Measurements from ENCODE around the gene CLEC4C. TPM values are rescaled to one million over a fixed set of nuclear protein-coding genes. Genes with fewer than 3 reads are reported as not detected.

Gene CLEC4C
- total RNA-seq, 2 experiments from 2014 or later: not detected

Other genes with a start within 250 kb of the CLEC4C start
- gene CD163, start 243.6 kb downstream of the CLEC4C start, total RNA-seq: not detected
- gene APOBEC1, start 81.5 kb downstream of the CLEC4C start, total RNA-seq: not detected
- not detected for gene GDF3, start 51.6 kb downstream of the CLEC4C start, total RNA-seq
- gene DPPA3, start 35.9 kb downstream of the CLEC4C start, total RNA-seq: not detected
- gene NANOGNB, start 17.8 kb upstream of the CLEC4C start, total RNA-seq: not detected
- gene NANOG, start 42.0 kb upstream of the CLEC4C start, total RNA-seq: not detected
- 1 to 10 TPM; 8.8 to 9.8 TPM for gene SLC2A14, start 125.5 kb upstream of the CLEC4C start, total RNA-seq
- gene SLC2A3, start 188.8 kb upstream of the CLEC4C start, total RNA-seq: 100 to 1,000 TPM; 392 to 394 TPM

Data from activated naive CD4-positive, alpha-beta T cell treated with anti-CD3 and anti-CD28 coated beads for 36 hours (primary cell).